ENCODE data around the gene CFDP1.

DNA sequence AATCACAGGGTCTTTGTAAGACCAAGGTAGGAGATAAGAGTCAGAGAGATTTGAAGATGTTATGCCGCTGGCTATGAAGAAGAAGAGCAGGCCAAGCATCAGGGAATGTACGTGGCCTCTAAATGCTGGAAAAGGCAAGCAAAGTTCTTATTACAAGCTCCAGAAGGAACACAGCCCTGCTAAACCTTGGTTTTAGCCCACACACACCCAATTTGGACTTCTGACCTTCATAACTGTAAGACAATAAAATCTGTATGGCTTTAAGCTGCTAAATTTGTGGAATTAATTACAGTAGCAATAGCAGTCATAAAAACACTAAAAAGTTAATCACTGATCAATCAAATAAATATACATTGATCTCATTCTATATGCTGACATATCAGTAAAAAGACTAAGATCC lies 25.1 kb upstream of the CFDP1 start:
- TF ChIP-seq, protein P1, sequence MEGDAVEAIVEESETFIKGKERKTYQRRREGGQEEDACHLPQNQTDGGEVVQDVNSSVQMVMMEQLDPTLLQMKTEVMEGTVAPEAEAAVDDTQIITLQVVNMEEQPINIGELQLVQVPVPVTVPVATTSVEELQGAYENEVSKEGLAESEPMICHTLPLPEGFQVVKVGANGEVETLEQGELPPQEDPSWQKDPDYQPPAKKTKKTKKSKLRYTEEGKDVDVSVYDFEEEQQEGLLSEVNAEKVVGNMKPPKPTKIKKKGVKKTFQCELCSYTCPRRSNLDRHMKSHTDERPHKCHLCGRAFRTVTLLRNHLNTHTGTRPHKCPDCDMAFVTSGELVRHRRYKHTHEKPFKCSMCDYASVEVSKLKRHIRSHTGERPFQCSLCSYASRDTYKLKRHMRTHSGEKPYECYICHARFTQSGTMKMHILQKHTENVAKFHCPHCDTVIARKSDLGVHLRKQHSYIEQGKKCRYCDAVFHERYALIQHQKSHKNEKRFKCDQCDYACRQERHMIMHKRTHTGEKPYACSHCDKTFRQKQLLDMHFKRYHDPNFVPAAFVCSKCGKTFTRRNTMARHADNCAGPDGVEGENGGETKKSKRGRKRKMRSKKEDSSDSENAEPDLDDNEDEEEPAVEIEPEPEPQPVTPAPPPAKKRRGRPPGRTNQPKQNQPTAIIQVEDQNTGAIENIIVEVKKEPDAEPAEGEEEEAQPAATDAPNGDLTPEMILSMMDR (conservative IDR thresholded peaks at IDR 0.05): no peak
- TF ChIP-seq EZH2 (IDR thresholded peaks at IDR 0.05; ENCODE audit: low read depth): no peak

Measured in PC-9 (cell line).